Stimulated activated CD4-positive, alpha-beta T cell treated with anti-CD3 and anti-CD28 coated beads, Interleukin-12 subunit alpha, Interleukin-12 subunit beta, amount 100 ng/mL, for 4 hours (primary cell): ENCODE results near the gene TTBK1.

Source experiments
- DNase-seq: peaks from one replicate; pipeline ENCODE4 v3.0.0-alpha.2; 2020

TTBK1 gene

DNA sequence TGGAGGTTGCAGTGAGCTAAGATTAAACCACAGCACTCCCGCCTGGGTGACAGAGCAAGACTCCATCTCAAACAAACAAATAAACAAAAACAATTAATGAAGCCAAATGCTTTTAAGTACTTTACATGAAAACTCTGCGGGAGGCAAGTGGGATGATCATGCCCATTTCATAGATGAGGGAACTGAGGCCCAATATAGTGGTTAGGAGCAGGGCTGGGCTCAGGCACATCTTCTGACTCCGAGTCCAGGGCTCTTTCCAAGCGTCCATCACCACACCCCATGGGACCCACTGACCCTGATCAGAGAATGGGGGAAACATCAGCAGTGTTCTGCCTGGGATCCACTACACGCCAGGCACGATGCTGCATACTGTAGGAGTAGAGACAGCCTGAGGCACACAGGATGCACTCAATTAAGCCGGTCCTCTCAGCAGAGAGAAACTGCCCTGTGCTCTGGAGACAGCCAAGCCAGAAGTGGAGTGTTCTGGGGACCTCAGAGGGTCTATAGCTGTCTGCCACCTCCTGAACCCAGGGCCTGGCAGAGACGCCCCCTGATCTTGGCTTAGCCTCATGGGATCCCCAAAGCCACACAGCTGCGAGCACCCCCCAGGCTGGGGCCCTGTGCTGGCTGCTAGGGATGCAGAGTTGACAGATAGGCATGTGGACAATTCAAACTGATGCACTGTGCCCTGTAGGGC is 13.5 kb downstream of the TTBK1 start:
- no peak for DNase-seq

DNA sequence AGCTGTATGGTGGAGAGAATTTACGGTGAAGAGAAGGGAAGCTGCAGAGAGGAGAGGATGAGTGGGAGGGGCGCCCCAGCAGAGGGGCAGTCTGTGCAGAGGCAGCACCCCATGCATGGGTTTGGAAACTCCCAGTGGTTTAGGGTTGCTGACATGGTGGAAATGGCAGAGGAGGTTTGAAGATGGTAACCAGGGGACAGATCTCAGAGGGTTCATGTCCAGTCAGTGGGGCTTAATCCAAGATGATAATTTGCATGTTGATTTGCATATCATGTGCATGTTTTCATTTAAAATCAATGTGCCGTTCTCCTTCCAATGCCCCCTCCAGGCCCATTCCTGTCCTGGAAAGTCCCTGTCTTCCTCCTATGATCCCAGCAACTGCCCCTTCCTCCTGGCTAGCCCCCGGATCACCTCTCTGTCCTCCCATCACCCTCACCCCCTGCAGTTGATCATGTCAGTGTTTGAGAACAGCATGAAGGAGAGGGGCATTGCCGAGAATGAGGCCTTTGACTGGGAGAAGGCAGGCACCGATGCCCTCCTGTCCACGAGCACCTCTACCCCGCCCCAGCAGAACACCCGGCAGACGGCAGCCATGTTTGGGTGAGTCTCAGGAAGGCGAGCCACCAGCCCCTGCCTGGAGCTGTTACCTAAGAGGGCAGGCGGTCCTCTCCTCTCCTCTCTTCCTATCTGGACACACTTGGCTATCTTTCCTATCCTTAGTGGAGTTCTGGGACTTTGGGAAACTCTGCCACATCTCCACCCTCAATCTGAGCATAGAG is 14.3 kb downstream of the TTBK1 start:
- DNase-seq: no peak

DNA sequence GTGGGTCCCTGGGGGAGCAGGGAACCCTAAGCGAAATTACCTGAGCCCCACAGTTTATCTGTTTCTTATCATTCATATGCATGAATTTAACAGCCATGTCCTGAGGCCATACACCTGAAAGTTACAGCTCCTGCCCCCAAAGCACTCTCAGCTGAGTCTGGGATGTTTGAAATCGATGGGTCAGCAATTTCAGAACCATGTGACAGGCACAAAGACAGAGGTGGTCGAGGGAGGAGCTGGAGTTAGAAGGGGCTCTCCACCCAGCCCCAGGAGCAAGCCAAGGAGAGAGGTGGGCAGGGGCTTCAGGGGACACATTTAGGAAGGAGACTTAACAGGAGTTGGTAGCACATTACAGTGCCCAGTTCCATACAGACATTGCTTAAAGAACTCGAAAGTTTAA is 14.9 kb downstream of the TTBK1 start:
- DNase-seq: no peak

DNA sequence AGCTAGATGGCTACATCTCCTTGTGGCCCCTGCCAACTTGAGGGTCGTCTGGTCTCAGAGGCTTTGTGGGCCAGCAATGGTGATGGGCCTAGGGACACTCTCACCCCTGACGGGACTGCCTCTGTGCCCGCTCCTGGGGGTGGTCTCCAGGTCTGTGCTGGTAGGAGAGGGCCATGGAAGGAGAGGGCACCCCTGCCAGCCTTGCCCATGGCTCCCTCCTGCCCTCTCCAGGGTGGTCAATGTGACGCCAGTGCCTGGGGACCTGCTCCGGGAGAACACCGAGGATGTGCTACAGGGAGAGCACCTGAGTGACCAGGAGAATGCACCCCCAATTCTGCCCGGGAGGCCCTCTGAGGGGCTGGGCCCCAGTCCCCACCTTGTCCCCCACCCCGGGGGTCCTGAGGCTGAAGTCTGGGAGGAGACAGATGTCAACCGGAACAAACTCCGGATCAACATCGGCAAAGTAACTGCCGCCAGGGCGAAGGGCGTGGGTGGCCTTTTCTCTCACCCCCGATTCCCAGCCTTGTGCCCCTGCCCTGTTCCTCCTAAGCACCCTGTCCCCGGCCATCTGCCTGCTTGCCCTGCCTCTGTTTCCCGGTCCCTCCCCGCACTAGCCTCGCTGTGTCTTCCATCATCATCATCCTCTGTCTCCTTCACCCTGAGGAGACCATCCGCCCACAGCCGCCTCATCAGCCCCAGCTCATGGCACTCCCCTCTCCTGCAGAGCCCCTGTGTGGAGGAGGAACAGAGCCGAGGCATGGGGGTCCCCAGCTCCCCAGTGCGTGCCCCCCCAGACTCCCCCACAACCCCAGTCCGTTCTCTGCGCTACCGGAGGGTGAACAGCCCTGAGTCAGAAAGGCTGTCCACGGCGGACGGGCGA is 15.8 kb downstream of the TTBK1 start:
- DNase-seq: no peak

DNA sequence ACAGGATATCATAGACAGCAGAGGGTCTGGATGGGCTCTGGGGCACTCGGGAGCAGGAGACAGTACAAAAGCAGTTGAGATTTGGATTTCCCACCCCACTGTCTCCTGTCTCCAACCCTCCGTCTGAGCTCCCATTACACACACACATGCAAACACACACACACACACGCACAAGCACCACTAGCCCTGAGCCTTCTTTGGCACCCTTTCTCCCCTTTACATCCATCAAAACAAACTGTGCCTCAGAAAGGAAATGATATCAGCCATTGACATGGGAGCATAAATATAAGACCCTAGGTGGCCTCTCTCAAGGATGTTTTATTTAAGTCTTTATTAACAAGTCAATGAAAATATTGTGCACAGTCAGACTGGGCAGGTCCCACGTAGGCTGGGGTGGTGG is 17.5 kb downstream of the TTBK1 start:
- DNase-seq: no peak

DNA sequence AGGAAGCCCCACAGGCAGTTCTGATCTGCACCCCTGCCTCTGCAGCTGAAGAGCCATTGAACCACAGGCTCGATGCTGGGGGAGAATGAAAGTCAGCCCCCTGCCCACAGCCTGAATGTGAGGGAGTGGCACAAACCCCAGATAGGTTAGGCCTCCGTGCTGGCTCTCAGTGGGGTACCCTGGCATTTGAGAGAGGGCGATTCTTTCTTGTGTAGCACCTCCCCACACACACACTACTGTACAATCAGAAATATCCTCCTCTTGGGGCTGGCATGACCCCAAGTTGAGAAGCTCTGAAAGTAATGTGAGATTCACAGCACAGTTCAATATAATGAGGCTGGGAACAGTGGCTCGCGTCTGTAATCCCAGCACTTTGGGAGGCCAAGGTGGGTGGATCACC is 17.9 kb downstream of the TTBK1 start:
- DNase-seq: no peak

DNA sequence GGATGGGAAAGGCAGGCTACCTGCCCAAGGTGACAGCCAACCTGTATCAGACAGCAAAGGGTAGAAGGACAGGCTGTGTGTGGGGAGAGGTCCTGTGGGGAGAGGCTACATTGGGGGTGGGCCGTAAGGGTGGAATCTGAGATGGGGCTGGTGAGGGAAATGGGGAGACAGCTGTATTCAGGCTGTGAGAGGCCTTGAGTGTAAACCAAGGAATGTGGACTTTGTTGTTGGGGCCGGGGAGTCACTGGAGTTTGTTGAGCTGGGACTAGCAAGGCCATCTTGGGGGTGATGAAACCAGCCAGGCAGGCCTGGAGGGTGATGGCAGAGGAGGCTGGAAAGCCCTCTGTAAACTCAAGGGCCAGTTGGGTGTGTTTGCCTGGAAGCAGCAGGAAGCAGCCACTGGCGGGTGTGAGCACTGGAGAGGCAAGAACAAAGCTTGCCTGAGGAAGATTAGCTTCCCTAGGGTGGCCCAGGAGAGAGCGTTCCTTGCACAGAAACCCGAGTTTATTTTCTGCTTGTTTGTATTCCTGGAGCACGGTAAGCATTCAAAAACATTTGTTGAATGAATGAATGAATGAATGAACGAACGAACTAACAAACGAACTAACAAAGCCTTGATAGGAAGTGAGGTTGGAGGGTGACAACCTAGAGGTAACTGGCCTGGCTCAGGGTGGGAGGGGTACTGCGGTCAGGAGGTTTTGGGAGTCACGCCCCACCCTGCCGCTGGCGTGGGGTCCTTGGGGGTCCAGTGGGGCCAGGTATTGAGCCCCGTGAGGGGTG is 18.9 kb downstream of the TTBK1 start:
- no peak for DNase-seq

DNA sequence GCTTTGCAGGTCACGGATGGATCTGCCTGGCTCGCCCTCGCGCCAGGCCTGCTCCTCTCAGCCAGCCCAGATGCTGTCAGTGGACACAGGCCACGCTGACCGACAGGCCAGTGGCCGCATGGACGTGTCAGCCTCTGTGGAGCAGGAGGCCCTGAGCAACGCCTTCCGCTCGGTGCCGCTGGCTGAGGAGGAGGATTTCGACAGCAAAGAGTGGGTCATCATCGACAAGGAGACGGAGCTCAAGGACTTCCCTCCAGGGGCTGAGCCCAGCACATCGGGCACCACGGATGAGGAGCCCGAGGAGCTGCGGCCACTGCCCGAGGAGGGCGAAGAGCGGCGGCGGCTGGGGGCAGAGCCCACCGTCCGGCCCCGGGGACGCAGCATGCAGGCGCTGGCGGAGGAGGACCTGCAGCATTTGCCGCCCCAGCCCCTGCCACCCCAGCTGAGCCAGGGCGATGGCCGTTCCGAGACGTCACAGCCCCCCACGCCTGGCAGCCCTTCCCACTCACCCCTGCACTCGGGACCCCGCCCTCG is 19.6 kb downstream of the TTBK1 start:
- no peak for DNase-seq

DNA sequence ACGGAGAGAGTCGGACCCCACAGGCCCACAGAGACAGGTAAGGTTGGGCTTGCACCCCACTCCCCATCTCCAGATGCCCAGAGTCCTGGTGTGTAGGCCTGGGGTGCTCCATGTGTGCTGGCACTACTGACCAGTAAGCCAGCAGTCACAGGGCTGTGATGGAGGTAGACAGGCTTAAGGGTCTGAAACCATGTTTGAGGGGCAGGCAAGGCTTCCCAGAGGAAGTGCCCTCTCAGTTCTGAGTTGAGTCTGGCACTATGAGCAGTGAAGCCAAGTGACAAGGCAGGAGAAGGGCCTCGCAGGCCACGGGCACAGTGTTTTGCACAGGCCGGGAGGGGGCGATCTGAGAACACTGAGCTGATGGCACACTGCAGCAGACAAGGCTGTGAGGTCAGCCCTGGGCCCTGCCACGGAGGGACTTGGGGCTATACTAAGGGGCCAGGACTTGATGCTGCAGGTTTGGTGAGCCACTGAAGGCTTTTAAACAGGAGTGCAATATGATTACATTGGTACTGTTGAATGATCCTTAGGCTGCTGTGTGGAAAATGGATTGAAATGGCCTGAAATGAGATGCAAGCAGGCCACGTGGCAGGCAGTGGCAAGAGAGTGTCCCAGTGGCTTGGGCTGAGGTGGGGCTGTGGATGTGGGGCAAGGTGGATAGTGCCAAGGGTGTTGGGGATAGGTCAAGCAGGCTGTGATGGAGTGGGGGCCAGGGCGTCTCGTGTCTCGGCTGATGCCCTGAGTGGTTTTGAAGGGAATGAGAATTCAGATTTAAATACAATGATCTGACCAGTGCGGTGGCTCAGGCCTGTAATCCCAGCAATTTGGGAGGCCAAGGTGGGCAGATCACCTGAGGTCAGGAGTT is 20.3 kb downstream of the TTBK1 start:
- peak; percentile 77 for DNase-seq

DNA sequence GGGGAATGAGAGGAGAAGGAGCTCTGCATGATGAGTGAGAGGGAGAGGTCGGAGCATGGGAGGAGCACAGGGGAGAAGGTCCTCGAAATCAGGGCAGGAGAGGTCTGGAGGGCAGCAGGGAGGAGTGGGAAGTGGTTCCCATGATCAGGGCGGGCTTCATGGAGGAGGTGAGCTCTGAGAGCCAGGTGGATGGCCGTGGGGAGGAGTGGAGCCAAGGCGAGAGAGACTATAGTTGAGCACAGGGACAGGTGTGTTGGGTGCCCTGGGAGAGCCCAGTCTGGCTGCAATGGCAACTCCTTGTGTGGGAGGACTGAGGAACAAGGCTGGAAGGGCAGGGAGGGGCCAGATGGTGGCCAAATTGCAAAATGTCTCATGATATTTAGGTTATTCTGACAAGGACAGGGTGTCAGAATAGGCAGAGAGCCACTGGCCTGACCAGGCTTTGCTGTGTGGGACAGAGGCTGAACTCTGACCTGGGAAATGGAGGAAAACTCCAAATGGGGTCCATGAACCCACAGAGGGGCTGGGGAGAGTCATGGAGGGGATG is 21.4 kb downstream of the TTBK1 start:
- no peak for DNase-seq

DNA sequence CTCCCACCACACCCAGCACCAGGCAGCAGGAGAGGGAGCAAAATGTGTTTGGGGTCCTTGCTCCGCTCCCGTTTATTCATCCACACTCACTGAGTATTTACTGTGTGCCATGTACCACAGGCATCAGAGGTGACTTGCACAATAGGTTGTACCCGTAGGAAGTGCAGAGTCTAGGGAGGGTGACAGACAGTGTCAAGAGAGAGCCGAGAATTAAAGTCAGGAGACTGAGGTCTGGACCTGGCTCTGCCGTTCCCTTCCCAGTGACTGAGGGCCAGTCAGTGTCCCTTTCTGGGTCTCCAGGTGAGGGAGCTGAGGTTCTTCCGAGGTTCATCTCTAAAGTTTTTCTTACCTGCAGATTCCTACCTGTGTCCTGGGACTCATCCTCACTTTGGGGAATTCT is 22.3 kb downstream of the TTBK1 start:
- no peak for DNase-seq

DNA sequence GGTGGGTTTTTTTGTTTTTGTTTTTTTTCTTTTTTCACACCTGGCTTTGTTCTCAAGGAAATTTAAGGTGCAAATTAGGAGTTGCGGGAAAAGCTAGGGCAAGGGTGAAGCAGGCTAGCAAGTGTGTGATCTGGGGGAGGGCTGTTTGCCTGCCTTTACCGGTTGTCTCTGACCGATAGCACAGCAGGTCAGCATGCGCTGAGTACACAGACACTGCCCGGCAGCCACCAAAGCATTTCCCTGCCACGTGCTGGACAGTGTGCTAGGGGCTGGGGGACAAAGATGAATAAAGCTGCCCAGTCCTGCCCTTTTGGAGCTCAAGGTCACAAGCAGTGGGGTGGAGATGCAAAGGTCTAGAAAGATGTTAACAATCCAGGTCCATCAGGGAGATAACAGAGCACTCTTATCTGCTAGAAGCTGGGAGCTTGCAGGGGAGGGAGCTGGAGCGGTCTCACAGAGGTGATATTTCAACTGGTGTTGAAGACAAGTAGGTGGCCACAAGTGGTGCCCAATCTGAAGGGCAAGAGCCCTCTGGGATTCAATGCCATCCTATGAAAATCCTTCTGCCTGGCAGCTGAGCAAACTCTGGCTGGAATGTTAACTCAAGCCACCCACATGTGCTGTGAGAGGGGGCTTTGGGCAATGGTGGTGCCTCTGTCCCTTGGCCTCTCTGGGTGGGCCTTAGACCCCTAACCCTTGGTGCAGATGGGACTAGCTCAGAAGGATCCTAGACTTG is 24.5 kb downstream of the TTBK1 start:
- DNase-seq: no peak

DNA sequence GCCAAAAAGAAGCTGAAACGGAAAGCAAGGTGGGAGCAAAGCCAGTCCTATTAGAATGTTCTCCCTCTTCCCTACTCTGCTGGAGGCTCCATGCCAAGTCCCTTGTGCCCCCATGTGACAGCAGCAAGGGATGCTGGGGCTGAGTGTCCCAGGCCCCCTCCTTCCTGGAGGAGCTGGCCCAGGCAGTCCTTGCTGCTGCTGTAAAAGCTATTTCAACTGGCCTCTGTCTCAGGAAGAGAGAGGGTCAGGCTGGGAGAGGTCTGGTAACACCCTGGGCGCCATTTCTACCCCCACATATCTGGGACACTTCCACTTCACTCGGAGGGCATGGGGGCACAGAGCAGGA is 25.0 kb downstream of the TTBK1 start:
- no peak for DNase-seq

DNA sequence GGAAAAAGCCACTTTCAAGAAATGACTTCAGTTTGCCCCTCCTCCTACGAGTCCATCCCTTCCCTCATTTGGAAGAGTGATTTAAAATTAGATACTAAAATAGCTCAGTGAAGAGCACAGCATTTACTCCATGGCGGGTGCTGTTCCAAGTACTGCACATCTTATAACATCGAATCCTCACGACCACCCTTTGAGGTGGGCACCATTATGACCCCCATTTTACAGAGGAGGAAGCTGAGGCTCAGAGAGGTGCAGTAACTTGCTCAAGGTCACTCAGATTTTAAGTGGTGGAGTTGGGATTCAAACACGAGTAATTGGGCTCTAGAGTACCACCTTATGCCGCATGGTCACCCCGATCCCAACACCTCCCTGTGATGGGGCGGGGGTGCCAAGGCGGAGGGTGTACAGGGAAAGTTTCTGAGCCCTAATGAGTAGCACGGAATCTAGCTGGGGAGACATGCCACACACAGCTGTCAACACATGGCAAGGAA is 25.5 kb downstream of the TTBK1 start:
- DNase-seq: no peak

DNA sequence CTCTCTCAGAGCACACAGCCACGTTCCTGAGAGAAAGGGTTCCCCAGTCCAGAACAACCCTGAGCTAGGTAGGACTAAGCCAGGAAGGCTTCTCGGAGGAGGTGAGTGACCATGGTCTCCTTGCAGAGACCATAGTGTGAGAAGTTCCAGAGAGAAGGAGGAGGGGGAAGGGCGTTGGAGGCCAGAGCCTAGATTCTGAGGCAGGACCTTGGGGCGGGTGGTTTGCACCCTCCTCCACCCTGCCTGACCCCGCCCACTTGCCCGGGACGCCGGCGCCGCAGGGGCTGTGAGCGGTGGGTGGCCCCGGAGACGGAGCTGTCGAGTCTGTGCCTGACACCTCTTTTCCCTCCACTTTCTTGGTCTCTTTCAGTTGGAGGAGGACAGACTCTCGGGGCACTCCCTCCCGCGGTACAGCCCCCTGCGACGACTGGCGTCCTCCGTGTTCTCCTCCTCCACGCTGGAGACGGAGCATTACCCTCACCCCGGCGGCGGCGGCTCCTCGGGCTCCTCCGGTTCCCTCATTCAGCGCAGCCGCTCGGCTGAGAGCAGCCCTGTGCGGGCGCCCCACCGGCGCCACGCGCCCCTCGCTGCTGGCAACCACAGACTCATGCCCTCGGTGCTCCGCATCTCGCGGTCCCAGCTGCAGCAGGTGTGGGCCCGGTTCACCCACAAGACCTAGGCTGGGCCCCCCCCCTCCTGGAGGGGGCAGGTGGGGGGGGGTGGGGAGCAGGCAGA is 26.2 kb downstream of the TTBK1 start:
- peak; percentile 41 for DNase-seq

DNA sequence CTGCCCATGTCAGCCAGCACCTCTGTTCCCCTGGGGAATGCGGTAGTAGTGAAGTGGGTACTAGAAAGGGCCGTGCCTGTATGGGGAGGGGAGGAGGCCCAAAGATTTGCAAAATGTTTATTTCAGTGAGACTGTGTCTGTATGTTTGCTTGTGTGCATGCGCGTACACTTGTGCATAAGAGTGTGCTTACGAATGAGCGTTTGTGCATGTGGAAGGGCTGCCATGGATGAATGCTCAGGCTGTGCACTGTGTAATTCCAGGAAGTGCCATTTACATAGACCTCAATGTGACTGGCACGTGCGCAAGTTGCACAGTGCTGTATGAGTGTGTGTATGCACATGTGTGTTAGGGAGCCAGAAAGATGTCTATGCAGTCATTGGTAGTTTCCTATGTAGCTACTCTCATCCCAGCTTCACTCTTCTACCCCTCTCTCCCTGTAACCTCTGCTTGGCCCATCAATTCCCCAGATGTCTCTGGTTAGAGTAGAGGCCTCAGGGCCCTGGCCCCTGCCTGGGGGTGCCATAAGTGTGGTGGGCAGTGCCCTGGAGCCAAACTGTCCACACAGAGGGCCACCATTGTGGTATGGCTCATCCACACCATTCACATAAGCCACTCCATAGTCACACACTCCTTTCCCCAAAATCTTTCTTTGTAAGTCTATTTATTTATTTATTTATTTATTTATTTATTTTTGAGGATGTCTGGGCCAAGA is 28.0 kb downstream of the TTBK1 start:
- DNase-seq: no peak

DNA sequence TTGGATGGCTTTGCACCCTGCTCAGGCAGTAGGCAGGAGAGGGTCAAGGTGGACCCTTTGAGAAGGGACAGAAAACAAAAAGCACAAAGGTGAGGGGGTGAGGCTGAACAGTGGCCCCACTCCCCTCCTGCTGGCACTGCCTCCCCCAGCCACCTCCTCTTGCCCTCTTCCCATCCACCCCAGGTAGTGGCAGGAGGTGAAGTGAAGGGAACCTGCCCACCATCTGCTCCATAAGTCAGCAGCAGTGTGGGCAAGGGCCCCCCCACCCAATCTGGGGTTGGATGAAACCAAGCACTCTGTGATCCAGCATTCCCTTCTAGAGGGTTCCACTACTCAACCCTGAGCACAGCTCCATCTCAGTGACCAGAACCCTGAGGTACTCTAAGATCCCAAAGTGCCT is 28.7 kb downstream of the TTBK1 start:
- DNase-seq: no peak

DNA sequence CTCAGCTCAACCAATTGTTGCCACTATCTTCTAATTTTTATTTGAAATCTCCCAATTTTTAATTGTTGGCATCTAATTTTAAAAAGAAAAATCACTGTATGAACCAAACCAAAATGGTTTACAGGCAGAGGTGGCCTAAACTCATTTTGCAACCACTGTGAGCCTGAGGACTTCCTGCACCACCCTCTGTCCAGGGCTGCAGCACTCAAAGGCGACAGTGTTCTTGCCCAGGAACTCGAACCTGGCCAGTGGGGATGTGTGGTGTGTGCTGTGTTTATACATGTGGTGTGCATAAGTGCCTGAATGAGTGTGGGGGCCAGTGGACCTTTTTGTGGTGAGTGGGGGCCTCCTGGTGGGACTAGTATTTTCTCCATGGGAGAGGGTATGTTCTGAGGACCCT is 30.4 kb downstream of the TTBK1 start:
- no peak for DNase-seq
